Dedifferentiated amniotic fluid mesenchymal stem cell (primary cell): ENCODE measurements around the gene ARFGAP1.
"Not testable (repeated sequence)": the region's sequence is repeated elsewhere in the genome, so short reads cannot be mapped to it uniquely, and the experiment has no call there.

Experiments
- DNase-seq: peaks from one replicate; pipeline ENCODE4 v3.0.0-alpha.2; 2016; ENCODE audit errors: extremely low spot score

Gene ARFGAP1

GRCh38 chr20:63240004-63240403 is 32.6 kb upstream of the ARFGAP1 start:
- DNase-seq, result no peak

GRCh38 chr20:63241272-63241671 is 31.3 kb upstream of the ARFGAP1 start:
- no peak for DNase-seq

GRCh38 chr20:63242736-63243135 is 29.9 kb upstream of the ARFGAP1 start:
- DNase-seq, result no peak

DNA sequence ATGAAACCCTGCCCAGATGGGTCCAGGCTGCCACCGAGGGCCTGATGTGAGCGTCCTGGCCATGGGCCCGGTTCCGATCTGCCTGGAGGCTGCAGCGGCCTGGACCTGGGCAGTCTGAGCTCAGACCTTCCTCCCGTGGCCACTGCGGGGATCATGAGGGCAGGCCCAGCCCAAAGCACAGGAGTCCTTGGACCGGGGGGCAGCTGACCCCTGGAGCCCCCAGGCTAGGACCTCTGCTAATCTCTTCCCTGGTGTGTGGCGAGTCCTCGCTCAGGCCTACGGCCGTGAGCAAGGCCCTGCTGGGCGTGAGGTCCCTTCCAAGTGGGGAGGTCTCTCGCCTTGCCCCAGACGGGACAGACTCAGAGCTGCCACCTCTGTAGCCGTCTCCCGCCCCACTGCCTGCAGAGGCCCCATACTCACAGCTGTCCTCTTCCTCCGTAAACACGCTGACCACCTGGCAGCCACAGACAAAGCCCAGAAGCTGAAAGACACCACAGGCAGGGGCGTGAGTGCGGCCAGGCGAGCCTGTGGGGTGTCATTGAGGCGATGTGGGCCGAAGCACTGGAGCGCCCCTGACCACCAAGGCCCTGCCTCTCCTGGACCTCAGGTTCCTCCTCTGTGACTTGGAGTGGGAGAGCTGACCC is 28.9 kb upstream of the ARFGAP1 start:
- no peak for DNase-seq

GRCh38 chr20:63244468-63244867 is 28.1 kb upstream of the ARFGAP1 start:
- DNase-seq, result no peak

DNA sequence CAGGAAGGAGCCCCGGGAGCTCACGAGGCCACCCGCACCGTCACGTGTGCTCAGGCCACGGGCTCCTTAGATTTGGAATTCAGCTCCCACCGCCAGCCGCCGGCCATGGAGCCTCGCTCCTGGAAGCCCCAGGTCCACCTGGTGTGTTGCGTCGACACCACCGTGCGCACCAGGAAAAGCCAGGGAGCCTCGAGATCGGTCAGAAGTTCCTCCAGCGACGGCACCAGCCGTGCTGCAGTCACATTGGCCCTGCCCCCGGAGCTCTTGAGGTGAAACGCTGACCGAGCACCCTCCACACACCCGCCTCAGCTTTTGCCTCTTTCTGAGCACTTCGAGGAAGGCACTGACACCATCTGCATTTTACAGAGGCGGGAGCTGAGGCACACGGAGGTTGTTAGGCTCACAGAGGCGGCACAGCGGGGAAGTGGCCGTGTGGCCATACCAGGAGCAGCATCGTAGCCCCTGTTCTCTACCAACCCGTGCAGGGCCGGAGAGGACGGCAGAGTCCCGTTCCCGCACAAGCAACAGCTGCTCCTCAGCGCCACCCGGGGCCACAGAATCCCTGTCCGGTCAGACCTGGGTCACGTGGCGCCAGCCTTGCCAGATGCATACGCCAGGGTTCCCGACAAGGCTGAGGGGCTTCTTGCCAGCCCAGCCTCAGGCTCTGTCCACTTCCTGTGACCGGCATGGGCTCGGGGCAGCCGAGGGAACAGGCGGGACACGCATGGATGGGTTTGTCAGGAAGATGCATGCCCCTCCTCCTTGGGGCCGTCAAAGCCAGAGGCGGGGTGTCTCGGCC is 25.9 kb upstream of the ARFGAP1 start:
- no peak for DNase-seq

GRCh38 chr20:63247671-63248228 is 24.9 kb upstream of the ARFGAP1 start:
- no peak for DNase-seq

DNA sequence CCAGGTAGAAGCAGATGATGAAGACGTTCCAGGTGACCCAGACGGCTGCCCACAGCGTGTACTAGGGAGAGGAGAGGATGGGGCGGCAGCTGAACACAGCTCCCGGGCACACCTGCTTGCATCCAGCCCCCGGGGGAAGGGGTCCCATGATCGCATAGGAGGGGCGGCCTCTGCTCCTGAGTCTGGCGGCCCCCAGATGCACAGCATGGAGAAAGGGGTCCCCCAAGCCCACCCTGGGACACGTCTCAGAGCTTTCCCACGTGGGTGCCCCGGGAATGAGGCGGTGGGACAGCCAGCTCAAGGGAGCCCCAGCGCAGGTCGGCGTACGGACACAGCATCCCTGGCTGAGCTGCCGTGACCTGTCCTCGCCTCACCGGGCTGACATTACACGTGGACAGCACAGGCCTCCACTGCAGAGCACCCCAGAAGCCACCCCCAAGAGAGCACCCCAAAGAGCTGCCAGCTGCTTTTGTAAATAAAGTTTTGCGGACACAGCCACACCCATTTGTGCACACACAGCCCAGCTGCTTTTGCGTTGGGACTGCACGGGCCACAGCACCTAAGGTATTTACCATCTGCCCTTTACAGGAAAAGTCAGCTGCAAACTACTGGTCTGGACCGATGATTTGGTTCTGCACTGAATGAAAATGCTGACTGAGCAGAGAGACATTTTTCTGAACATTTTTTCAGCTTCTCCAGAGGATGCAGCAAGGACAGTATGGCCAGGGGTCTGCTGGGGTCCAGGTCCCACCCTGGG is 23.6 kb upstream of the ARFGAP1 start:
- no peak for DNase-seq

GRCh38 chr20:63249891-63250290 is 22.7 kb upstream of the ARFGAP1 start:
- DNase-seq, result no peak

DNA sequence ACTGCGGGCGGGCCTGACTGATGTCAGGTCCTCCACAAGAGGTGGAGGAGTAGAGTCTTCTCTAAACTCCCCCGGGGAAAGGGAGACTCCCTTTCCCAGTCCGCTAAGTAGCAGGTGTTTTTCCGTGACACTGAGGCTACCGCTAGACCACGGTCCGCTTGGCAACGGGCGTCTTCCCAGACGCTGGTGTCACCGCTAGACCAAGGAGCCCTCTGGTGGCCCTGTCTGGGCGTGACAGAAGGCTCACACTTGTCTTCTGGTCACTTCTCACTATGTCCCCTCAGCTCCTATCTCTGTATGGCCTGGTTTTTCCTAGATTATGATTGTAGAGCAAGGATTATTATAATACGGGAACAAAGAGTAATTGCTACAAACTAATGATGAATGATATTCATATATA is 21.3 kb upstream of the ARFGAP1 start:
- DNase-seq, result not testable (repeated sequence)

DNA sequence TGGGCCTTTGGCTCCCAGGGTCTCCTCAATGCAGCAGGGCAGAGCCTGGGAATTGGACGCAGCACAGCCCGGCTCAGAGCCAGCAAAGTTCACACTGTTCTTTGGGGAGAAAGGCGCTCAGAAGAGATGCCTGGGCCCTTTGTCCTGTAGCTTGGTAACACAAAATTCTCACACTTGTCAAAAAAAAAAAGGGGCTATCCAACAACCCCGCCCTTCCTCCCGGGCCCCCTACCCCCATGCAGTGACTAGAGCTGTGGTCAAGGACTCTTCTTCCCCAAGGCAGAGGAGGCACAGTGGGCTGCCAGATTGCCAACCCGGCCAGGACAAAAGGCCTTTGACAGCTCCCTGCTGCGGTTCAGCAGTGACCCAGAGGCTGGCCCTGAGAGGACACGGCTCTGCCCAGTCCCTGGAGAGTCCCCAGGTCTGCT is 20.3 kb upstream of the ARFGAP1 start:
- no peak for DNase-seq

- DNase-seq, result no peak
Observed at GRCh38 chr20:63253065-63253437, 19.6 kb upstream of the ARFGAP1 start.

GRCh38 chr20:63253438-63254231 is 19.0 kb upstream of the ARFGAP1 start:
- DNase-seq, result no peak

- no peak for DNase-seq
Observed at GRCh38 chr20:63254232-63254605, 18.4 kb upstream of the ARFGAP1 start, which contains the start of gene NKAIN4. Gene NKAIN4, minus strand, starts transcription at chr20:63254463. Its CDS starts 13 bp downstream, at chr20:63254450.

- DNase-seq, result no peak
Observed at GRCh38 chr20:63254606-63255384, 17.8 kb upstream of the ARFGAP1 start.

GRCh38 chr20:63255931-63256704 is 16.5 kb upstream of the ARFGAP1 start:
- no peak for DNase-seq

DNA sequence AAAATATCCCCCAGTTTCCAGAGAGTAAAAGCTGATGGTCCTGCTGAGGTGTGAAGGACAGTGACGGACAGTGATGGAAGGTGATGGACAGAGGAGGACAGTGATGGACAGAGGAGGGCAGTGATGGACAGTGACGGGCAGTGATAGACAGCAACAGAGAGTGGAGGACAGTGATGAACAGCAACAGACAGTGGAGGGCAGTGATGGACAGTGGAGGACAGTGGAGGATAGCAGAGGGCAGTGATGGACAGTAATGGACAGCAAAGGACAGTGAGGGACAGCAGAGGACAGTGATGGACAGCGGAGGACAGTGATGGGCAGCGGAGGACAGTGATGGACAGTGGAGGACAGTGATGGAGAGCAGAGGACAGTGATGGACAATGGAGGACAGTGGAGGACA is 15.7 kb upstream of the ARFGAP1 start:
- DNase-seq, result no peak

GRCh38 chr20:63257629-63258028 is 15.0 kb upstream of the ARFGAP1 start:
- no peak for DNase-seq

DNA sequence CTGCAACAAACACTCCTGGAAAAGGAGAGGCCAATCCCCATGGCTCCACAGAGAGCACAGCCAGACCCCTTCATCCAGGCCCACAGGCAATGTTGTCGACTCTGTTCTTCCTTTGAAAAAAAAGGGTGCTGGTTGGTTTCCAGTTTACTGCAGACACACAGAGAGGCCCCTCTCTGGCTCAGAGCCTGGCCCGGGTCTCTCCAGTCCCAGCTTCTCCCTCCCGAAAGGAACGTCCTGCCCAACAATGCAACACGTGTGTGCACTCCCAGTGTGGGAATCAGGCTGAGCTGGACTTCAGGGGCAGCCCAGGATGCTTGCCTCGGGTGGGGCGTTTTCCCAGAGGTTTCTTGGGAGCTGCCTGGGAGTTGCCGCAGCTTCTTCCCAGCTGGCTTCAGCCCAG is 13.8 kb upstream of the ARFGAP1 start:
- no peak for DNase-seq
